GM19324 (cell line): ENCODE measurements around the gene LRP6.
"Not testable (repeated sequence)": the region's sequence is repeated elsewhere in the genome, so short reads cannot be mapped to it uniquely, and the experiment has no call there.

Experiments used
- ATAC-seq: cut with Tn5 transposase; IDR thresholded peaks from one replicate; pipeline ENCODE4 v1.9.1; 2021; ENCODE audit warnings: mild to moderate bottlenecking, moderate library complexity; ENCODE audit not compliant: unreplicated experiment, low FRiP score

The LRP6 gene

GRCh38 chr12:12266389-12266872 lies 413 bp downstream of the LRP6 start:
- no peak for ATAC-seq

DNA sequence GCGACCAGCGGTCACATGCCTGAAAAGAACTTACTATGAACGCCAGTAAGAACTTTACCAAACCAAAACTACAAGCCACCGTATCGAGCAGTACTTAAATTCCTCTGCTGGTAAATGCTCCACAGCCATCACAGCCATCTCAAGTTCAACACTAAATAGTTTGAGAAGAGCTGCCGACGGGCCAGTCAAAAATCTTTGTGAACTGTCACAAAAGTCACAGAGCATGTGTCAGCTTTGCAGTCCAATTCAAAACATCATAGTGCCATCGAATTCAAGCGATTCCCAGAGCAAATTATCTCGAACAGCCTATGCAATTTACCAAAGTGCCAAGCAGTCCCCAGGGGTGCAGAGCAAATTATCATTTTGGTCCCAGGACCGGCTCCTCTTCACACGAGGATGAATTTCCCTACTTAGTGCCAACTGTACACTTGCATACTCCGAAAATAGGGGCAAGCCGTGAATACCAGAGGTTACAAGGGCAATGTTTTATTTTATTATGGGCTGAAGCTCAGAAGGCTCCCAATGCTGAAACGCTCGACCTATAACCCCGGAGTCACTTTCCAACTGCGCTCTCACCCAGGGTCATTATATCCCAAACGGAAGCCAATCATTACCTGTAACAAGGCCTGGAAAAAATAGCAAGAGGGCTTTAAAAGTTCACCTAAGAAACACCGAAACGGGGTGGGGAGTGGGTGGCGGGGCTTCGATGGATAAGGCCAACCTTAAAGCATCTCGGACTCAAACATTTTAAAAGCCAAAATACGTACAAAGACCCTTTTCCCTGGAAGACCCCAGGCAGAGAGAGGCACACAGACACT lies 1.1 kb downstream of the LRP6 start:
- no peak for ATAC-seq

DNA sequence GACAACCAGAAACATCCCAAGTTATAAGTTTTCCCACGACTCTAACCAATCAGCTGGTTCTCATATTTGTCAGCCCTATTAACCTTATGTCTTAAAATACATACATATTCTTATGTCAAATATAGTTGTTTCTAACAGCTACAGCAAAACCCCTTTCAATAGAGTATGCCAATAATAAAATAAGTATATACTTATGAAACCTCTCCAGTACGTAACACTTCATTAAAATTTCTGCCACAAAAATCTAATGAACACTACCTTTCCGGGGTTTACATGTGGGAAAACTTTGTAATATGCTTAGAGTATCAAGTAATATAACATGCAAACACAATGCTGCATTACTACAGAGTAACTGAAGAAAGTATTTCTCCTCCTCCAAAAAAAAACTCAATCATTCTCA lies 1.8 kb downstream of the LRP6 start:
- no peak for ATAC-seq

DNA sequence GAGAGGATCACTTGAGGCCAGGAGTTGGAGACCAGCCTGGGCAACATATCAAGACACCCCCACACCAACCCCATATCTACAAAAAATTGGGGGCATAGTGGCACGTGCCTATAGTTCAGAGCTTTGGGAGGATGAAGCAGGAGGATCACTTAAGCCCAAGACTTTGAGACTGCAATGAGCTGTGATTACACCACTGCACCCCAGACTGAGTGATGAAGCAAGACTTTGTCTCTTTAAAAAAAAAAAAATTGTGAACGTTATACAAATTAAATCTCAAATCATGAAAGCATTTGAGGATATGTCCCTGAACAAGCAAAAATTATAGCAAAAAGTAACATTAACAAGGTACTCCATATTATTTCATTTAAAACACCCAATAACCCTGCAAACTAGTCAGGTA lies 2.9 kb downstream of the LRP6 start:
- no peak for ATAC-seq

- not testable (repeated sequence) for ATAC-seq
Observed at GRCh38 chr12:12256291-12256757, 10.5 kb downstream of the LRP6 start.

GRCh38 chr12:12254553-12254952 lies 12.3 kb downstream of the LRP6 start:
- ATAC-seq: no peak

- no peak for ATAC-seq
Observed at GRCh38 chr12:12249216-12250050, 17.4 kb downstream of the LRP6 start.

GRCh38 chr12:12247584-12247983 lies 19.3 kb downstream of the LRP6 start:
- no peak for ATAC-seq

- no peak for ATAC-seq
Observed at GRCh38 chr12:12244341-12244740, 22.5 kb downstream of the LRP6 start.

- no peak for ATAC-seq
Observed at GRCh38 chr12:12240662-12241340, 26.0 kb downstream of the LRP6 start.

DNA sequence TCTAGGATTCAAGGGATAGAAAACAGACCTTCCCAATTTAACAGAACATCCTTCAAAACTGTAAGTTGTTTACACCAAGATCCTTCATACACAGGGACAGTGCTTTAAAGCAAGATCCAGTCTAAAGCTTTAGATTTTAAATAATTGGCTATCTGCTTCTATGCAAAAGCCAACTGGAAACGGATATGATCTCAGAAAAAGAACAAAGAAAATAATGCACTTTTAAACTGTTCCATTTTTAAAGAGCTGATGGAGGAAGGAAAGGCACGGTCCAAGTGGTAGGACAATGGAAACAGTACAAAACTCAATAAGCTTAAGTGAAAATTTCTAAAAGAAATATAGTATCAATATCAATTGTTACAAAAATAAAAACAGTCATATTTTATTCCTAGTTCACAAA lies 27.7 kb downstream of the LRP6 start:
- ATAC-seq: no peak

- no peak for ATAC-seq
Observed at GRCh38 chr12:12238605-12239004, 28.2 kb downstream of the LRP6 start.

- ATAC-seq: no peak
Observed at GRCh38 chr12:12236896-12237295, 29.9 kb downstream of the LRP6 start.

DNA sequence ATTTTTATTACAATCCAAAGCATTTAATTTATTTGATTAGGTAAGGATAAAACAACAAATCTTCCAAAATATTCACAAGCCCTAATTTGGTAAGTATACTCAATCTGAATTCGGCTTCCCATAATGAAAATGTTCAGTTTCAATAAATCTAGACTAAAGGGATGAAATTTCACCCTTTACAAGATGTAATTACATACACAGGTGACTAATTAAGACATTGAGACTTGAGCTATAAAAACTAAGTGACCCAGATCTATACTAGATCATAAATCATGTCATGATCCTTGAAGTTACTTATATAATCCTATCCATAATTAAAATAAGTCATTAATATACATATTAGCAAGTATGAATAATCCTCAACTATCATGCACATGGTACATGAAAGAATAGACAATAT lies 36.6 kb downstream of the LRP6 start:
- ATAC-seq: no peak

DNA sequence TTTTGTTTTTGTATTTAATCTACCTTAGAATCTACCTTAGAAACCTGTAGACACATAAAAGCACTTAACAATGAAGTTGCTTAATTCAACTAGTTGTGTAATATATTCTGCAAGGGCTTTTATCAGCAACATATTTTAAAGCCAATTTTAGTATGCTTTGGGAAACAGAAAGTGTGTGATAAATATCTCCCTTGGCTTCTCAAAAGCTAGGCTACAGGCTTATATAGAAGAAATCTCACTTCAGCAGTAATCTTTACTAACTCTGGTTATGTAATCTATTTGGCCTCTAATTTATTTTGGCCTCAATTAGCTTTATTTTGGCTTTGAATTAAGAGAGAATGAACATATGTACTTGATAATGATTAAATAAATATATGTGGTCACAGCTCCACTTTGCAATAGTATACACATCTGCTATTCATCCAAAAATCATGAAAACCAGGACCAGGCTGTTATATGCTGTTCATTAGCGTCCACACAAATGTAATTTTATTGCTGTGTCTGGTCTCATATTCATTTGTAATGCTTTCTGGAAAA lies 37.2 kb downstream of the LRP6 start:
- no peak for ATAC-seq

DNA sequence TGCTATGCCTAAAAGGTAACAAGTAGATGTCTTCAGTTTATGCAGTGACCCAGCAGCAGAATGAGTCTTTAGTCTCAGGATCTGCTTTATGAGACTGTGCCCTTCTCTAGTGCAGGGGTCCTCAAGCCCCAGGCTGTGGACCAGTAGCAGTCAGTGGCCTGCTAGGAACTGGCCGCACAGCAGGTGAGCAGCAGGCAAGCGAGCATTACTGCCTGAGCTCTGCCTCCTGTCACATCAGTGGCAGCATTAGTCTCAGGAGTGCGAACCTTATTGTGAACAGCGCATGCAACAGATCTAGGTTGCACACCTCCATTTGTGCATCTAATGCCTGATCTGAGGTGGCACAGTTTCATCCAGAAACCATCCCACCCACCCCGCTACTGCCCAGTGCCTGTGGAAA lies 38.4 kb downstream of the LRP6 start:
- ATAC-seq: no peak

- no peak for ATAC-seq
Observed at GRCh38 chr12:12226187-12226586, 40.7 kb downstream of the LRP6 start.

- ATAC-seq: no peak
Observed at GRCh38 chr12:12224240-12224940, 42.5 kb downstream of the LRP6 start.

- no peak for ATAC-seq
Observed at GRCh38 chr12:12221560-12221959, 45.3 kb downstream of the LRP6 start.

GRCh38 chr12:12219664-12220063 lies 47.2 kb downstream of the LRP6 start:
- ATAC-seq: no peak
